Raji (cell line): Measurements from ENCODE around the gene TCEANC2.

Experiments used
- POLR2A ChIP-seq: IDR thresholded peaks from 2 replicates; pipeline ENCODE4 v1.6.1; 2011; ENCODE audit warnings: low read depth, low read length, control low read depth; ENCODE audit not compliant: insufficient read depth

The TCEANC2 gene

GRCh38 chr1:54052934-54053744 is at the start of gene TCEANC2, which contains the start of gene TMEM59:
TSS of gene TCEANC2 (plus strand) at chr1:54053608. CDS start at chr1:54054423, 815 bp downstream.
TSS of gene TMEM59 (minus strand) at chr1:54053204. CDS start at chr1:54053188, 16 bp downstream.
- TF ChIP-seq POLR2A, result peak; percentile 73

GRCh38 chr1:54004481-54005049 is 48.8 kb upstream of the TCEANC2 start:
- no peak for TF ChIP-seq POLR2A

GRCh38 chr1:54006508-54006907 is 46.9 kb upstream of the TCEANC2 start:
- TF ChIP-seq POLR2A, result no peak

GRCh38 chr1:54007613-54008012 is 45.8 kb upstream of the TCEANC2 start:
- TF ChIP-seq POLR2A, result no peak

GRCh38 chr1:54008876-54009275 is 44.5 kb upstream of the TCEANC2 start:
- TF ChIP-seq POLR2A, result no peak

DNA sequence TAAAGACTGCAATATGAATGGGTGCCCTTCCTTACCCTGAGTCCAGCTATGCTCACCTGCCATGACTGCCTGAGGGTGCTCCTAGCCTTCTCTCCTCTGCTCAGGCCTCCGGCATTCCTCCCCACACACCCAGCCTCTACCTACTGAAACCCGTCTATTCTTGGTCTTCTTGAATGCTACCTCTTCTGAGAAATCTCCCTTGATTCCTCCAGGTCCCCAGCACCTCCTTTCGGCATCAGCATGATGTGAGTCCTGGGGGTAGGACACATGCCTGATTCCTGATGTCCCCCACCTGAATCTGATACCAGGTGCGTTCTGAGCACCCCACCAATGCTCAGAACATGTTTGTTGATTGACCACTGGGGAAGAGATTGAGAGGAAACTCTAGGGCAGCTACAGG is 44.0 kb upstream of the TCEANC2 start:
- TF ChIP-seq POLR2A, result no peak

GRCh38 chr1:54010415-54011117 is 42.8 kb upstream of the TCEANC2 start:
- TF ChIP-seq POLR2A, result no peak

DNA sequence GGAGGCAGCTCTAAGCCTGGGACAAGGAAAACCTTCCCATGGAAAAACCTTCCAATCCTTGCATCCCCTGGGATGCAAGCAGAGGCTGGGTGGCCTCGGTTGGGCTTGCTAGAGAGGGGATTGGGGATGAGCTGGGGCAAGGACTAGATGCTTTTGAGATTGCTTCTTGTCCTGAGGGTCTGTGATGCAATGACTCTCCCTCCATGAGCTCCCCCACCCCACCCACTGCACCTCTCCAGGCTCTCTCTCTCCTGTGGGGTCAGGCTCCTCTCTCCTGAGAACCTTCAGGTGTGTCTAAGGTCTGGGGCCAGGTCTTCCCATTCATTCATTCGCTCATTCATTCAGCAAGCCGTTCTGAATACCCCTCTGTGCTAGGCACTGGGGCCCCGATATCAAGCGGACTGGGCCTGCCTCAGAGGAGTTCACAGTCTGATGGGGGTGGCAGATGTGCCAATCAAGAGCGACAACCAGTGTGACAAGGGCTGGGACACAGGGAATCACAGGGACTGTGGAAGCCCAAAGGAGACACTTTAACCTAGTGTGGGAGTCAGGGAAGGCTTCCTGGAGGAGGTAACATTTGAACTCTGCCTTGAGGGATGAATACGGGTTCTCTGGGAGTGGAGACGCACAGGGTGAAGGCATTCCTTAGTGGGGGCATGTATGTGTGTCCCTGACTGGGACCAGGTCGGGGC is 41.9 kb upstream of the TCEANC2 start:
- TF ChIP-seq POLR2A, result no peak

GRCh38 chr1:54012008-54012325 is 41.4 kb upstream of the TCEANC2 start:
- TF ChIP-seq POLR2A, result no peak

- TF ChIP-seq POLR2A, result no peak
Observed at GRCh38 chr1:54012863-54013262, 40.5 kb upstream of the TCEANC2 start.

- TF ChIP-seq POLR2A, result no peak
Observed at GRCh38 chr1:54013393-54014008, 39.9 kb upstream of the TCEANC2 start.

GRCh38 chr1:54014009-54014629 is 39.3 kb upstream of the TCEANC2 start:
- no peak for TF ChIP-seq POLR2A

DNA sequence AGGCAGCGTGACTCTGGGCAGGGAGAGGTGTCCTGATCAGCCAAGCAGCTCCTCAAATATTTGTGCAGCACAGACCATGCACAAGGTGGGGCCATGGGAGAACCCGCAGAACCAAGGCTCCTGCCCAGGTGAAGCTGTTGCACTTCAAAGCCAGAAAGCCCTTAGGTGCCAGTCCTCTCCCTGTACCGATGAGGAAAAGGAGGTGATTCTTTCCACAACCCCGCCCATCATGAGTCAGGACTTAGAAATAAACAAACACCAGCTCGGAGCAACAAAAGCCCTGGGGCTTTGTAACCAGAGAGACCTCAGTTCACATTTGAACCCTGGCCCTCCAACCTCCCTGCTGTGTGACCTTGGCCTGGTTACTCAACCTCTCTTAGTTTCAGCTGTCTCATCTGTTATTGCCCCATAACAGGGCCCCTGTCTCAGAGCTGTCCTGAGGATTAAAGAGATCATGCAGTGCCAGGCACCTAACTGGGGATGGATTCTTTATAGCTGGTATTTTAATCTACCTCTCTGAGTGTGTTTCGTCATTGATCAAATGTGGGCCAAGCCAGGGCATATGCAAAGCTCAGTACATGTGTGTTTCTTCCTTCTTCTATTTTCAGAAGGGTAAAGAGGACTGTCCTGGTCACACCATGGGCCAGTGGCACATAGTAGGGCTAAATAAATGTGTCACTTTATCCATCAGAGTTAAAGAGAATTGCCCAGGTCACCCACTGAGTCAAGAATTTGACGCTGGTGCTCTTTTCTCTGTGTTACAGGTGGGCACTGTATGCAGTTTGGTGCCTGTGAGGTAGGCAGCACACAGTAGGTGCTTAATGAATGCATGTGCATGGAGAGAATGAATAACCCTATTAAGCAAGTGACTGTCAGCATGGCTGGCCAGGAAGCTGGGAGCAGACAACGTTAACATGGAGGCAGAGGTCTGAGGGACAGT is 36.8 kb upstream of the TCEANC2 start:
- no peak for TF ChIP-seq POLR2A
